AG10803 (cell line): Measurements from ENCODE around the gene IL17RB.

Experiments used
- DNase-seq: peaks from one replicate; pipeline ENCODE4 v3.0.0; 2010; ENCODE audit warnings: low read depth
- H3K4me3 ChIP-seq: 2 replicates; pipeline ENCODE4 v1.5.1; 2011; ENCODE audit warnings: mild to moderate bottlenecking, low read length, control low read depth
- CTCF ChIP-seq: conservative IDR thresholded peaks from 2 replicates; pipeline ENCODE4 v1.5.1; 2011; ENCODE audit warnings: mild to moderate bottlenecking, low read length, control low read depth, inconsistent platforms

IL17RB gene

GRCh38 chr3:53900666-53901331, 54.4 kb downstream of the IL17RB start:
- TF ChIP-seq CTCF = no peak
- H3K4me3 ChIP-seq = no peak overlapping the region
- no peak for DNase-seq

DNA sequence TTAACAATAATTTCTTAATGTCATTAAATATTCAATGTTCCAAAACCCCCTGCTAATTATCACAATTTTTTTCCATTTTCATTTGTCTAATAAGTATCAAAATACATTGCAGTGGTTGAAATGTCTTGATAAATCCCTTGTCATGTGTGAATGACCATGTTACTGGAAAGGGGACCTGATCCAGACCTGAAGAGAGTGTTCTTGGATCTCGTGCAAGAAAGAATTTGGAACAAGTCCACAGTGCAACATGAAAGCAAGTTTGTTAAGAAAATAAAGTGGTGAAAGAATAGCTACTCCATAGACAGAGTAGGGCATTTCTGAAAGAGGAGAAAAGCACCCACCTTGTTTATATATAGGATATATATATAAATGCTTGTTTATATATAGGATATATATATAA, 55.7 kb downstream of the IL17RB start:
- no peak overlapping the region for H3K4me3 ChIP-seq
- DNase-seq = no peak
- TF ChIP-seq CTCF = no peak

DNA sequence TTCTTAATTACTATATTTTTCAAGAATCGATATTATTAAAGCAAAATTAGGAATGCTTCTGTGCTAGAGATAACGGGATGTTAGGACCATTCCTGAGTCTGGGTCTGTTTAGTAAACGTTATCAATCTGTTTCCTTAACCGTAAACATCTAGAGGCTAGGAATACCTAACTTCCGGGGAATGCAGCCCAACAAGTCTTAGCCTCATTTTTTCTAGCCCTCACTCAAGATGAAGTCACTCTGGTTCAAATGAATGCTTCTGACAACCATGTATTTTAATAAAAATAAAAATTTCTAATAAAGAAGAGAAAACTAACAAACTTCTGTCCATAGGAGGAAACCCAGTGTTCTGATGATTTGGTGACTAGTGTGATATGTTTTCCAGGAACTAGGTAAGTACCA, 56.3 kb downstream of the IL17RB start:
- H3K4me3 ChIP-seq = no peak overlapping the region
- TF ChIP-seq CTCF = no peak
- DNase-seq = no peak

DNA sequence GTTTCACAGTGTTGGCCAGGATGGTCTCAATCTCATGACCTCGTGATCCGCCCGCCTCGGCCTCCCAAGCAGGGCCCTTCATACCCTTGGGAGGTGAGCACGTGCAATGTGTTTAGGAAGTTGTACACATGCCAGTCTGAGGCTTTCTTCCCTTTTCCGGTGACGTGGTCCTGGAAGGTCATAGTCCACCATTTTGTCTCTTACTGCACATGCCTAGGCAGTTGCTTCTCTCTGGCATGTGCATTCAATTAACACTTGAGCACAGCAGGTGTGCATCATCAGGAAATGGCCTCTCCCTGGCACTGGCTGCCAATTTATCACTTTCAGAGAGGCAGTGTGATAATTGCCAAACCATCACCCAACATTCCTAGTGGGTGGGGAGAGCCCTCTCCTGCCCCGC, 67.0 kb downstream of the IL17RB start:
- H3K4me3 ChIP-seq = no peak overlapping the region
- no peak for DNase-seq
- no peak for TF ChIP-seq CTCF
